Liver (tissue), 9 donors: ENCODE data around the gene APOL6. TPM values are rescaled to one million over a fixed set of nuclear protein-coding genes. Genes with fewer than 3 reads are reported as not detected.

Source experiments
- DNase-seq: peaks from one replicate; pipeline ENCODE4 v3.0.0-alpha.2; 2017; ENCODE audit warnings: low spot score
- H3K27ac ChIP-seq, 2 donors: one replicate each; pipeline ENCODE4 v1.7.0; 2013; ENCODE audit warnings: inconsistent platforms in 2 of 2, low read length in 2 of 2, control low read depth in 1 of 2, low read depth in 1 of 2, mild to moderate bottlenecking in 1 of 2
- H3K27me3 ChIP-seq, 4 donors: one replicate each; pipeline versions ENCODE4 v1.6.1 to v1.7.0; 2013; ENCODE audit warnings: low read length in 3 of 4, inconsistent platforms in 1 of 4, mild to moderate bottlenecking in 1 of 4, moderate library complexity in 1 of 4; ENCODE audit not compliant: control insufficient read depth in 4 of 4, insufficient read depth in 4 of 4
- H3K36me3 ChIP-seq, 4 donors: one replicate each; pipeline versions ENCODE4 v1.6.1 to v1.7.0; 2013; ENCODE audit warnings: low read length in 3 of 4, mild to moderate bottlenecking in 3 of 4, low read depth in 1 of 4, moderate library complexity in 1 of 4; ENCODE audit not compliant: control insufficient read depth in 4 of 4, insufficient read depth in 3 of 4
- H3K4me1 ChIP-seq, 4 donors: one replicate each; pipeline versions ENCODE4 v1.6.1 to v1.7.0; 2013; ENCODE audit warnings: low read length in 3 of 4, mild to moderate bottlenecking in 3 of 4, moderate library complexity in 1 of 4; ENCODE audit not compliant: control insufficient read depth in 4 of 4, insufficient read depth in 4 of 4
- H3K4me3 ChIP-seq, 3 donors: one replicate each; pipeline versions ENCODE4 v1.6.1 to v1.7.0; 2013; ENCODE audit warnings: low read length in 3 of 3, control low read depth in 1 of 3, low read depth in 1 of 3, mild to moderate bottlenecking in 1 of 3
- H3K9ac ChIP-seq, 2 donors: one replicate each; pipeline ENCODE4 v1.7.0; 2013; ENCODE audit warnings: low read length in 2 of 2, mild to moderate bottlenecking in 2 of 2, moderate library complexity in 2 of 2, control low read depth in 1 of 2, low read depth in 1 of 2
- H3K9me3 ChIP-seq, 4 donors: one replicate each; pipeline versions ENCODE4 v1.6.1 to v1.7.0; 2013; ENCODE audit warnings: low read length in 3 of 4; ENCODE audit not compliant: control insufficient read depth in 4 of 4
- ATF3 ChIP-seq: IDR thresholded peaks from 2 replicates; pipeline ENCODE4 v1.6.1; 2016; ENCODE audit warnings: antibody characterized with exemption
- CTCF ChIP-seq: fragments of 150-350 bp; IDR thresholded peaks from 2 replicates; pipeline ENCODE4 v1.5.1; 2017; ENCODE audit warnings: improper control_type of control experiment, low read depth, low read length; ENCODE audit not compliant: missing input control
- EGR1 ChIP-seq, 2 donors: IDR thresholded peaks; 2 replicates each; pipeline ENCODE4 v1.6.1; 2016 to 2018; ENCODE audit warnings: antibody characterized with exemption in 2 of 2, low read depth in 2 of 2
- FOXA1 ChIP-seq: IDR thresholded peaks from 2 replicates; pipeline ENCODE4 v1.6.1; 2016; ENCODE audit warnings: antibody characterized with exemption
- FOXA2 ChIP-seq: IDR thresholded peaks from 2 replicates; pipeline ENCODE4 v1.6.1; 2016; ENCODE audit warnings: antibody characterized with exemption
- GABPA ChIP-seq, 2 donors: IDR thresholded peaks in 1 of 2; conservative IDR thresholded peaks in 1 of 2; 2 replicates each; pipeline ENCODE4 v1.6.1; 2016; ENCODE audit warnings: antibody characterized with exemption in 2 of 2, mild to moderate bottlenecking in 1 of 2, moderate library complexity in 1 of 2
- HNF4A ChIP-seq, 2 donors: conservative IDR thresholded peaks; 2 replicates each; pipeline ENCODE4 v1.6.1; 2016; ENCODE audit warnings: antibody characterized with exemption in 2 of 2, mild to moderate bottlenecking in 2 of 2
- HNF4G ChIP-seq: IDR thresholded peaks from 2 replicates; pipeline ENCODE4 v1.6.1; 2016; ENCODE audit warnings: antibody characterized with exemption
- JUND ChIP-seq, 2 donors: IDR thresholded peaks; 2 replicates each; pipeline ENCODE4 v1.6.1; 2016; ENCODE audit warnings: antibody characterized with exemption in 2 of 2
- MAX ChIP-seq: IDR thresholded peaks from 2 replicates; pipeline ENCODE4 v1.6.1; 2016; ENCODE audit warnings: antibody characterized with exemption
- NR2F2 ChIP-seq: IDR thresholded peaks from 2 replicates; pipeline ENCODE4 v1.6.1; 2016; ENCODE audit warnings: antibody characterized with exemption
- RAD21 ChIP-seq, 2 donors: IDR thresholded peaks; 2 replicates each; pipeline ENCODE4 v1.6.1; 2016; ENCODE audit warnings: antibody characterized with exemption in 2 of 2, mild to moderate bottlenecking in 2 of 2
- REST ChIP-seq: IDR thresholded peaks from 2 replicates; pipeline ENCODE4 v1.6.1; 2016; ENCODE audit warnings: antibody characterized with exemption, mild to moderate bottlenecking
- RXRA ChIP-seq, 2 donors: IDR thresholded peaks; 2 replicates each; pipeline ENCODE4 v1.6.1; 2017 to 2018; ENCODE audit warnings: antibody characterized with exemption in 2 of 2, mild to moderate bottlenecking in 1 of 2
- SP1 ChIP-seq: IDR thresholded peaks from 2 replicates; pipeline ENCODE4 v1.6.1; 2018; ENCODE audit warnings: antibody characterized with exemption, mild to moderate bottlenecking
- TAF1 ChIP-seq: conservative IDR thresholded peaks from 2 replicates; pipeline ENCODE4 v1.6.1; 2016; ENCODE audit warnings: antibody characterized with exemption, mild to moderate bottlenecking
- YY1 ChIP-seq: IDR thresholded peaks from 2 replicates; pipeline ENCODE4 v1.6.1; 2016; ENCODE audit warnings: antibody characterized with exemption, mild to moderate bottlenecking
- ZBTB33 ChIP-seq: IDR thresholded peaks from 2 replicates; pipeline ENCODE4 v1.6.1; 2016; ENCODE audit warnings: antibody characterized with exemption
- WGBS: extraction: QIAGEN DNeasy Blood & Tissue Kit; methylation state at CpG from one replicate; pipeline ENCODE4 v1.1.7; 2013; 5-methylcytosine and 5-hydroxymethylcytosine counted together
- polyA plus RNA-seq, 2 donors: library from polyadenylated mRNA; stranded (reverse) in 1 of 2; unstranded in 1 of 2; fragments of 200-250 nt in 1 of 2; fragments of >200 nt in 1 of 2; fragmentation: Nextera tagmentation in 1 of 2; extraction: Ambion mirVana in 1 of 2; gene quantifications; one replicate each; pipeline versions ENCODE4 v1.2.1 to v1.2.3, GENCODE V29; 2013 to 2015
- total RNA-seq, 2 donors: library from RNA; depleted of rRNA; stranded (reverse); fragments of >200 nt; gene quantifications; one replicate each; pipeline ENCODE4 v1.2.3, GENCODE V29; 2014
- donor health status: healthy.
- donor health status: healthy.
- donor health status: healthy.
- donor health status: healthy.
- donor health status: healthy.

The APOL6 gene
- total and polyA plus RNA-seq, 4 donors: 10.3 to 80.1 (median 17.3) TPM

- Histone ChIP-seq H3K27ac (peak overlapping the region; percentile 93 to 97), H3K4me3 (peak overlapping the region; percentile 87 to 99 (median 88)), H3K27me3 (no peaks in the 10 kb centered on the region), H3K4me1 (peaks cover 8 to 49% (median 29%) of the 10 kb centered on the region in 4 donors), H3K9ac (peak overlapping the region; percentile 79 to 100), H3K9me3 (no peaks in the 10 kb centered on the region), H3K36me3 (peaks cover 0 to 6% (median 0%) of the 10 kb centered on the region in 4 donors)
- 27% methylated on average over 7 of the region's 7 CpGs for WGBS
- DNase-seq: no peak
- TF ChIP-seq RXRA (IDR thresholded peaks at IDR 0.05) (peak in 1 of 2 donors; percentile 18), CTCF (no peak)
These were observed 1.5 kb downstream of the APOL6 start for GRCh38 chr22:35649636-35650250.

GRCh38 chr22:35651085-35651484 lies 2.8 kb downstream of the APOL6 start:
- no peak for DNase-seq

More at GRCh38 chr22:35651085-35651484, 2.8 kb downstream of the APOL6 start:
- Histone ChIP-seq H3K9me3 (no peaks in the 10 kb centered on the region), H3K27ac (no peak overlapping the region), H3K9ac (no peak overlapping the region), H3K27me3 (no peaks in the 10 kb centered on the region), H3K4me1 (peaks cover 7 to 47% (median 26%) of the 10 kb centered on the region in 4 donors), H3K36me3 (peaks cover 0 to 15% (median 2%) of the 10 kb centered on the region in 4 donors), H3K4me3 (peak overlapping the region in 2 of 3 donors; percentile 21 to 28)
- 98% methylated on average over 7 of the region's 7 CpGs for WGBS
- no peak for TF ChIP-seq MAX
- no peak for TF ChIP-seq TAF1
- no peak for TF ChIP-seq REST
- TF ChIP-seq ZBTB33: no peak
- TF ChIP-seq CTCF: no peak
- no peak for TF ChIP-seq HNF4G
- no peak for TF ChIP-seq EGR1 (IDR thresholded peaks at IDR 0.05; ENCODE audit: low read depth in 2 of 2)
- TF ChIP-seq YY1: no peak
- TF ChIP-seq ATF3: no peak
- TF ChIP-seq RXRA (IDR thresholded peaks at IDR 0.05): no peak
- no peak for TF ChIP-seq GABPA (IDR thresholded peaks at IDR 0.05 in 1 of 2, conservative IDR thresholded peaks at IDR 0.05 in 1 of 2)
- TF ChIP-seq FOXA1: no peak
- no peak for TF ChIP-seq NR2F2
- no peak for TF ChIP-seq SP1
- no peak for TF ChIP-seq HNF4A (conservative IDR thresholded peaks at IDR 0.05)
- TF ChIP-seq FOXA2: no peak
- no peak for TF ChIP-seq RAD21 (IDR thresholded peaks at IDR 0.05)
- no peak for TF ChIP-seq JUND (IDR thresholded peaks at IDR 0.05)
